ENCODE data around the gene COX7A2L.

COX7A2L gene

GRCh38 chr2:42327125-42327524, 33.9 kb downstream of the COX7A2L start:
- no peak for TF ChIP-seq CTCF (IDR thresholded peaks at IDR 0.05; ENCODE audit: low read depth, low read length)
- no peak for DNase-seq (ENCODE audit: low read depth in 2 of 2)
- no peak overlapping the region for H3K4me3 ChIP-seq (replicated peaks in 1 of 2; ENCODE audit: low read depth in 2 of 2, low read length in 2 of 2)

GRCh38 chr2:42325609-42326008, 35.4 kb downstream of the COX7A2L start:
- no peak for TF ChIP-seq CTCF (IDR thresholded peaks at IDR 0.05; ENCODE audit: low read depth, low read length)
- no peak overlapping the region for H3K4me3 ChIP-seq (replicated peaks in 1 of 2; ENCODE audit: low read depth in 2 of 2, low read length in 2 of 2)
- DNase-seq (ENCODE audit: low read depth in 2 of 2): no peak

GRCh38 chr2:42324949-42325348, 36.1 kb downstream of the COX7A2L start:
- no peak overlapping the region for H3K4me3 ChIP-seq (replicated peaks in 1 of 2; ENCODE audit: low read depth in 2 of 2, low read length in 2 of 2)
- no peak for DNase-seq (ENCODE audit: low read depth in 2 of 2)
- TF ChIP-seq CTCF (IDR thresholded peaks at IDR 0.05; ENCODE audit: low read depth, low read length): no peak

- no peak for DNase-seq (ENCODE audit: low read depth in 2 of 2)
- no peak overlapping the region for H3K4me3 ChIP-seq (replicated peaks in 1 of 2; ENCODE audit: low read depth in 2 of 2, low read length in 2 of 2)
- TF ChIP-seq CTCF (IDR thresholded peaks at IDR 0.05; ENCODE audit: low read depth, low read length): no peak
These were observed 36.8 kb downstream of the COX7A2L start for GRCh38 chr2:42324244-42324643.

GRCh38 chr2:42321452-42322064, 39.5 kb downstream of the COX7A2L start:
- no peak overlapping the region for H3K4me3 ChIP-seq (replicated peaks in 1 of 2; ENCODE audit: low read depth in 2 of 2, low read length in 2 of 2)
- no peak for TF ChIP-seq CTCF (IDR thresholded peaks at IDR 0.05; ENCODE audit: low read depth, low read length)
- DNase-seq (ENCODE audit: low read depth in 2 of 2): no peak

- no peak for DNase-seq (ENCODE audit: low read depth in 2 of 2)
- no peak overlapping the region for H3K4me3 ChIP-seq (replicated peaks in 1 of 2; ENCODE audit: low read depth in 2 of 2, low read length in 2 of 2)
- TF ChIP-seq CTCF (IDR thresholded peaks at IDR 0.05; ENCODE audit: low read depth, low read length): no peak
These were observed 41.8 kb downstream of the COX7A2L start for GRCh38 chr2:42319265-42319664.

GRCh38 chr2:42317945-42318344, 43.1 kb downstream of the COX7A2L start:
- no peak for TF ChIP-seq CTCF (IDR thresholded peaks at IDR 0.05; ENCODE audit: low read depth, low read length)
- no peak for DNase-seq (ENCODE audit: low read depth in 2 of 2)
- no peak overlapping the region for H3K4me3 ChIP-seq (replicated peaks in 1 of 2; ENCODE audit: low read depth in 2 of 2, low read length in 2 of 2)
